SU-DHL-6 (cell line): Measurements from ENCODE around the gene PITPNC1.

Source experiments
- EZH2phosphoT487 ChIP-seq: fragments of 200-600 bp; sonication (generic), shearing (Covaris generic); conservative IDR thresholded peaks from 2 replicates; pipeline ENCODE4 v1.6.1; 2018; ENCODE audit warnings: mild to moderate bottlenecking, antibody characterized with exemption, low read length, moderate library complexity, mixed read lengths
- TF ChIP-seq, protein P1 (sequence below): fragments of 200-600 bp; sonication (generic); IDR thresholded peaks from one replicate; pipeline ENCODE4 v1.5.1; 2017; ENCODE audit warnings: antibody characterized with exemption, mild to moderate bottlenecking, low read length, moderate library complexity; ENCODE audit not compliant: insufficient read depth, poor library complexity, severe bottlenecking

- TF ChIP-seq, protein P1, sequence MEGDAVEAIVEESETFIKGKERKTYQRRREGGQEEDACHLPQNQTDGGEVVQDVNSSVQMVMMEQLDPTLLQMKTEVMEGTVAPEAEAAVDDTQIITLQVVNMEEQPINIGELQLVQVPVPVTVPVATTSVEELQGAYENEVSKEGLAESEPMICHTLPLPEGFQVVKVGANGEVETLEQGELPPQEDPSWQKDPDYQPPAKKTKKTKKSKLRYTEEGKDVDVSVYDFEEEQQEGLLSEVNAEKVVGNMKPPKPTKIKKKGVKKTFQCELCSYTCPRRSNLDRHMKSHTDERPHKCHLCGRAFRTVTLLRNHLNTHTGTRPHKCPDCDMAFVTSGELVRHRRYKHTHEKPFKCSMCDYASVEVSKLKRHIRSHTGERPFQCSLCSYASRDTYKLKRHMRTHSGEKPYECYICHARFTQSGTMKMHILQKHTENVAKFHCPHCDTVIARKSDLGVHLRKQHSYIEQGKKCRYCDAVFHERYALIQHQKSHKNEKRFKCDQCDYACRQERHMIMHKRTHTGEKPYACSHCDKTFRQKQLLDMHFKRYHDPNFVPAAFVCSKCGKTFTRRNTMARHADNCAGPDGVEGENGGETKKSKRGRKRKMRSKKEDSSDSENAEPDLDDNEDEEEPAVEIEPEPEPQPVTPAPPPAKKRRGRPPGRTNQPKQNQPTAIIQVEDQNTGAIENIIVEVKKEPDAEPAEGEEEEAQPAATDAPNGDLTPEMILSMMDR = no peak
- no peak for TF ChIP-seq EZH2phosphoT487
These were observed 319.9 kb downstream of the PITPNC1 start for GRCh38 chr17:67696853-67697498.
